HepG2 (cell line): ENCODE data around the gene NOL8. TPM values are rescaled to one million over a fixed set of nuclear protein-coding genes. Genes with fewer than 3 reads are reported as not detected.

ENCODE experiments used
- ELF4 ChIP-seq: sonication (generic); formaldehyde crosslinking; IDR thresholded peaks from 2 replicates; pipeline ENCODE4 v1.5.0; 2020; ENCODE audit warnings: missing genetic modification reagents, mild to moderate bottlenecking, moderate library complexity, borderline replicate concordance
- HBP1 ChIP-seq: IDR thresholded peaks from 2 replicates; pipeline ENCODE4 v1.6.1; 2016; ENCODE audit warnings: low read depth, control low read depth
- JUN ChIP-seq: sonication (generic); formaldehyde crosslinking; IDR thresholded peaks from 2 replicates; pipeline ENCODE4 v1.4.0; 2020; ENCODE audit warnings: mild to moderate bottlenecking, missing genetic modification reagents
- KLF13 ChIP-seq: sonication (generic); formaldehyde crosslinking; IDR thresholded peaks from 2 replicates; pipeline ENCODE4 v1.4.0; 2020; ENCODE audit warnings: mild to moderate bottlenecking, missing genetic modification reagents
- MAF1 ChIP-seq: sonication (generic); formaldehyde crosslinking; IDR thresholded peaks from 2 replicates; pipeline ENCODE4 v1.5.0; 2020; ENCODE audit warnings: missing genetic modification reagents, borderline replicate concordance
- PRDM4 ChIP-seq: sonication (generic); formaldehyde crosslinking; IDR thresholded peaks from 2 replicates; pipeline ENCODE4 v1.9.0; 2021; ENCODE audit warnings: missing genetic modification reagents, borderline replicate concordance
- REL ChIP-seq: sonication (generic); formaldehyde crosslinking; conservative IDR thresholded peaks from 2 replicates; pipeline ENCODE4 v1.8.0; 2022; ENCODE audit warnings: mild to moderate bottlenecking, missing genetic modification reagents, moderate library complexity
- SKIL ChIP-seq: sonication (generic); formaldehyde crosslinking; IDR thresholded peaks from 2 replicates; pipeline ENCODE4 v1.8.0; 2022; ENCODE audit warnings: missing genetic modification reagents, mild to moderate bottlenecking, moderate library complexity, borderline replicate concordance
- TFE3 ChIP-seq: IDR thresholded peaks from 2 replicates; pipeline ENCODE4 v1.6.1; 2016
- ZBED4 ChIP-seq: sonication (generic); formaldehyde crosslinking; IDR thresholded peaks from 2 replicates; pipeline ENCODE4 v1.4.0; 2020; ENCODE audit warnings: missing genetic modification reagents, borderline replicate concordance
- ZFY ChIP-seq: sonication (generic); formaldehyde crosslinking; IDR thresholded peaks from 2 replicates; pipeline ENCODE4 v1.4.0; 2020; ENCODE audit warnings: missing genetic modification reagents
- ZMYM4 ChIP-seq: sonication (generic); formaldehyde crosslinking; IDR thresholded peaks from 2 replicates; pipeline ENCODE4 v1.8.1; 2023; ENCODE audit warnings: mild to moderate bottlenecking, missing genetic modification reagents
- ZNF577 ChIP-seq: sonication (generic); formaldehyde crosslinking; IDR thresholded peaks from 2 replicates; pipeline ENCODE4 v1.4.0; 2020; ENCODE audit warnings: mild to moderate bottlenecking, low read depth, missing genetic modification reagents, borderline replicate concordance
- ZNF597 ChIP-seq: sonication (generic); formaldehyde crosslinking; IDR thresholded peaks from 2 replicates; pipeline ENCODE4 v1.5.0; 2020; ENCODE audit warnings: missing genetic modification reagents
- polyA plus RNA-seq, 8 experiments: library from polyadenylated mRNA; depleted of rRNA in 3 of 8; stranded (reverse) in 7 of 8; unstranded in 1 of 8; fragments of >200 nt; fragmentation: Illumina TruSeq in 4 of 8; extraction: Trizol in 4 of 8; gene quantifications; 2 replicates each; pipeline versions ENCODE4 v1.2.1 to v1.2.3, GENCODE V29; 2011 to 2016; ENCODE audit warnings: low read depth in 4 of 8, missing spikeins in 1 of 8, mixed read lengths in 1 of 8; ENCODE audit not compliant: insufficient read depth in 1 of 8
- total RNA-seq, 5 experiments: library from RNA; depleted of rRNA; stranded (reverse); fragments of >200 nt; fragmentation: Illumina TruSeq; extraction: Trizol; gene quantifications; 2 replicates each; pipeline ENCODE4 v1.2.3, GENCODE V29; 2016; ENCODE audit warnings: low read depth in 1 of 5

The NOL8 gene
- total and polyA plus RNA-seq, 2 of the 13 experiments (the other 11 are each of a cell fraction or from before 2014, with no cell fraction given), result 12.8 to 36.3 TPM

- TF ChIP-seq HBP1 (CRISPR knock-in tag) (peak; percentile 91; the same call in 1 of the 2 replicates), TFE3 (CRISPR knock-in tag) (peak; percentile 74; the same call in 1 of the 2 replicates), ZBED4 (CRISPR knock-in tag) (no peak), REL (CRISPR knock-in tag) (peak; percentile 81; the same call in 1 of the 2 replicates), ZNF597 (no peak), JUN (CRISPR knock-in tag) (peak; percentile 78), ZFY (CRISPR knock-in tag) (peak; percentile 90), ZNF577 (CRISPR knock-in tag) (no peak), ZMYM4 (CRISPR knock-in tag) (peak; percentile 98), SKIL (CRISPR knock-in tag) (no peak), KLF13 (CRISPR knock-in tag) (peak; percentile 78; the same call in 1 of the 2 replicates), MAF1 (CRISPR knock-in tag) (0 out of 2 replicates have a peak, but pooled peaks have one; percentile 32), PRDM4 (CRISPR knock-in tag) (no peak), ELF4 (no peak)
Measured at GRCh38 chr9:92293452-92294296, 31.5 kb downstream of the NOL8 start, which contains the start of gene IARS1 (continued).
